SK-N-SH treated with all-trans-retinoic acid at 6 μM for 48 hours (cell line): ENCODE measurements around the gene UPB1.

Experiments used
- ATAC-seq: fragments of 200-7000 bp; cut with Tn5 transposase; 3 replicates; pipeline ENCODE4 v1.9.1; 2020; ENCODE audit warnings: mild to moderate bottlenecking, moderate library complexity
- BACH2 ChIP-seq: fragments of 250-450 bp; sonication (Bioruptor Pico); IDR thresholded peaks from 2 replicates; pipeline ENCODE4 v1.9.0; 2021; ENCODE audit warnings: mild to moderate bottlenecking, borderline replicate concordance
- CSDC2 ChIP-seq: fragments of 250-450 bp; sonication (Bioruptor Pico); IDR thresholded peaks from 2 replicates; pipeline ENCODE4 v1.5.0; 2020; ENCODE audit warnings: mild to moderate bottlenecking, moderate library complexity
- ESRRG ChIP-seq: fragments of 250-450 bp; sonication (Bioruptor Pico); IDR thresholded peaks from 2 replicates; pipeline ENCODE4 v1.6.1; 2021; ENCODE audit warnings: mild to moderate bottlenecking
- GLIS3 ChIP-seq: fragments of 250-450 bp; sonication (Bioruptor Pico); IDR thresholded peaks from 2 replicates; pipeline ENCODE4 v1.5.0; 2020; ENCODE audit warnings: mild to moderate bottlenecking, moderate library complexity
- ISL1 ChIP-seq: fragments of 250-450 bp; sonication (Bioruptor Pico); IDR thresholded peaks from 2 replicates; pipeline ENCODE4 v2.1.2; 2022; ENCODE audit warnings: mild to moderate bottlenecking, moderate library complexity
- PPARA ChIP-seq: fragments of 250-450 bp; sonication (Bioruptor Pico); IDR thresholded peaks from 2 replicates; pipeline ENCODE4 v1.5.0; 2020; ENCODE audit warnings: mild to moderate bottlenecking, borderline replicate concordance
- RARB ChIP-seq: fragments of 250-450 bp; sonication (Bioruptor Pico); IDR thresholded peaks from 2 replicates; pipeline ENCODE4 v1.8.0; 2021; ENCODE audit warnings: mild to moderate bottlenecking, moderate library complexity
- SNAI2 ChIP-seq: fragments of 250-450 bp; sonication (Bioruptor Pico); IDR thresholded peaks from 2 replicates; pipeline ENCODE4 v1.5.0; 2020; ENCODE audit warnings: mild to moderate bottlenecking, moderate library complexity
- TOX ChIP-seq: fragments of 250-450 bp; sonication (Bioruptor Pico); IDR thresholded peaks from 2 replicates; pipeline ENCODE4 v1.8.0; 2021; ENCODE audit warnings: mild to moderate bottlenecking, moderate library complexity, borderline replicate concordance
- ZFP3 ChIP-seq: fragments of 250-450 bp; sonication (Bioruptor Pico); IDR thresholded peaks from 2 replicates; pipeline ENCODE4 v1.5.0; 2020; ENCODE audit warnings: mild to moderate bottlenecking, moderate library complexity
- ZFP30 ChIP-seq: fragments of 450-650 bp; formaldehyde crosslinking; IDR thresholded peaks from 2 replicates; pipeline ENCODE4 v1.5.0; 2022; ENCODE audit warnings: mild to moderate bottlenecking, moderate library complexity
- ZNF565 ChIP-seq: fragments of 450-650 bp; formaldehyde crosslinking; conservative IDR thresholded peaks from 2 replicates; pipeline ENCODE4 v1.5.0; 2020; ENCODE audit warnings: low read depth, mild to moderate bottlenecking, moderate library complexity
- ZNF8 ChIP-seq: fragments of 450-650 bp; formaldehyde crosslinking; IDR thresholded peaks from 2 replicates; pipeline ENCODE4 v1.5.0; 2020; ENCODE audit warnings: mild to moderate bottlenecking, moderate library complexity
- TF ChIP-seq, protein P1 (sequence below): fragments of 250-450 bp; sonication (Bioruptor Pico); IDR thresholded peaks from 2 replicates; pipeline ENCODE4 v1.5.0; 2020; ENCODE audit warnings: mild to moderate bottlenecking, moderate library complexity
- TF ChIP-seq, protein P2 (sequence below): fragments of 250-450 bp; sonication (Bioruptor Pico); IDR thresholded peaks from 2 replicates; pipeline ENCODE4 v1.5.1; 2020; ENCODE audit warnings: low read depth, mild to moderate bottlenecking, moderate library complexity
- TF ChIP-seq, protein P3 (sequence below): fragments of 250-450 bp; sonication (Bioruptor Pico); IDR thresholded peaks from 2 replicates; pipeline ENCODE4 v1.8.0; 2020; ENCODE audit warnings: mild to moderate bottlenecking, moderate library complexity, borderline replicate concordance
- TF ChIP-seq, protein P4 (sequence below): fragments of 250-450 bp; sonication (Bioruptor Pico); IDR thresholded peaks from 2 replicates; pipeline ENCODE4 v1.8.0; 2021; ENCODE audit warnings: low read depth, mild to moderate bottlenecking, moderate library complexity, borderline replicate concordance

The UPB1 gene

DNA sequence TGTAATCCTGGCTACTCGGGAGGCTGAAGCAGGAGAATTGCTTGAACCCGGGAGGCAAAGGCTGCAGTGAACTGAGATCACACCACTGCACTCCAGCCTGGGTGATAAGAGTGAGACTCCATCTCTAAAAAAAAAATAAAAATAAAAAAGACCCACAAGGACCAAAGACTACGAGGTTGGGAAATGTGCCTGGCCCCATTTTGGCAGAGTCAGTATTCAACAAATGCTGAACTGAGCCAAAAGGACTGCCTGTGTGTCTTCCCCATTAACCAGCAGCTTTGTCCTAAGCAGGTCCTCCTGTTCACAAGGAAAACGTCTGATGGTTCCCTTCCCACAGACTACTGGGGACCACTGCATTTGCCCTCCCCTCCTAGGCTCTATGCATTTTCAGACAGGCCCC is 40.1 kb upstream of the UPB1 start (continued):
- TF ChIP-seq, protein P1, sequence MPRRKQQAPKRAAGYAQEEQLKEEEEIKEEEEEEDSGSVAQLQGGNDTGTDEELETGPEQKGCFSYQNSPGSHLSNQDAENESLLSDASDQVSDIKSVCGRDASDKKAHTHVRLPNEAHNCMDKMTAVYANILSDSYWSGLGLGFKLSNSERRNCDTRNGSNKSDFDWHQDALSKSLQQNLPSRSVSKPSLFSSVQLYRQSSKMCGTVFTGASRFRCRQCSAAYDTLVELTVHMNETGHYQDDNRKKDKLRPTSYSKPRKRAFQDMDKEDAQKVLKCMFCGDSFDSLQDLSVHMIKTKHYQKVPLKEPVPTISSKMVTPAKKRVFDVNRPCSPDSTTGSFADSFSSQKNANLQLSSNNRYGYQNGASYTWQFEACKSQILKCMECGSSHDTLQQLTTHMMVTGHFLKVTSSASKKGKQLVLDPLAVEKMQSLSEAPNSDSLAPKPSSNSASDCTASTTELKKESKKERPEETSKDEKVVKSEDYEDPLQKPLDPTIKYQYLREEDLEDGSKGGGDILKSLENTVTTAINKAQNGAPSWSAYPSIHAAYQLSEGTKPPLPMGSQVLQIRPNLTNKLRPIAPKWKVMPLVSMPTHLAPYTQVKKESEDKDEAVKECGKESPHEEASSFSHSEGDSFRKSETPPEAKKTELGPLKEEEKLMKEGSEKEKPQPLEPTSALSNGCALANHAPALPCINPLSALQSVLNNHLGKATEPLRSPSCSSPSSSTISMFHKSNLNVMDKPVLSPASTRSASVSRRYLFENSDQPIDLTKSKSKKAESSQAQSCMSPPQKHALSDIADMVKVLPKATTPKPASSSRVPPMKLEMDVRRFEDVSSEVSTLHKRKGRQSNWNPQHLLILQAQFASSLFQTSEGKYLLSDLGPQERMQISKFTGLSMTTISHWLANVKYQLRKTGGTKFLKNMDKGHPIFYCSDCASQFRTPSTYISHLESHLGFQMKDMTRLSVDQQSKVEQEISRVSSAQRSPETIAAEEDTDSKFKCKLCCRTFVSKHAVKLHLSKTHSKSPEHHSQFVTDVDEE (CRISPR knock-in tag) = no peak

DNA sequence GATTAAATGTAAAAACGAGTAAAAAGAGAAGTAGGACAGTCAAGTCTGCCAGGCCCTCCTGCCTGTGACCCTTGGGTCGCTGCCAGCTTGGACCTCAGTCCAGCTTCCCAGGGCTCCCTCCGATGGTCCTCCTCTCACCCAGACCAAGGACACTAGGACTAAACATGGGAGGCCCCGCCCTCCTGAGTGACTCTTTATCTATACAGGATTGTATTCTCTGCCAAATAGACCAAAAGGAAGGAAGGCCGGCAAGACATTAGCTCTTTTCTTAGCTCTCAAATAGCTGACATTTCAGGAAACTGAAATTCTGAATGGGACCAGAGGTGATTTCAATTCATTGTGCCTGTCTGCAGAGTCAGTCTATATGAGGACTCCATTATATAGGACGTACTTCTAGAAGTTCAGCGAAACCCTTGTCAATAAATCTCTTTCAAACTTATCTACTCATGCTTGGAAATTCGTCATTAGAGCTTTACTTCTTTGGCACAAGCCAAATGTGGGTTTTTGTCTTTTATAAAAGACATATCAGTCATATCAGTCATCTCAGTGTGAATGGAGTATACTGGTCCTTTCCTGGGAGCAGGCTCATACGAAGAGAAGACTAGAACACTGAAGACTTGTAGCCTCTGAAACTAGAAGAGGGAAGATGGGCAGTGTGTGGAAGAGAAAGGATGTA is 39.2 kb upstream of the UPB1 start:
- TF ChIP-seq TOX (CRISPR knock-in tag) = no peak
- no peak for TF ChIP-seq PPARA
- TF ChIP-seq GLIS3 (CRISPR knock-in tag) = no peak
- TF ChIP-seq ESRRG (CRISPR knock-in tag) = no peak
- TF ChIP-seq ZNF8 (CRISPR knock-in tag) = no peak
- no peak for TF ChIP-seq RARB
- no peak for TF ChIP-seq ZNF565 (CRISPR knock-in tag)
- no peak for TF ChIP-seq BACH2 (CRISPR knock-in tag)
- TF ChIP-seq, protein P1 (CRISPR knock-in tag) = no peak
- TF ChIP-seq ISL1 (CRISPR knock-in tag) = no peak
- TF ChIP-seq, protein P2, sequence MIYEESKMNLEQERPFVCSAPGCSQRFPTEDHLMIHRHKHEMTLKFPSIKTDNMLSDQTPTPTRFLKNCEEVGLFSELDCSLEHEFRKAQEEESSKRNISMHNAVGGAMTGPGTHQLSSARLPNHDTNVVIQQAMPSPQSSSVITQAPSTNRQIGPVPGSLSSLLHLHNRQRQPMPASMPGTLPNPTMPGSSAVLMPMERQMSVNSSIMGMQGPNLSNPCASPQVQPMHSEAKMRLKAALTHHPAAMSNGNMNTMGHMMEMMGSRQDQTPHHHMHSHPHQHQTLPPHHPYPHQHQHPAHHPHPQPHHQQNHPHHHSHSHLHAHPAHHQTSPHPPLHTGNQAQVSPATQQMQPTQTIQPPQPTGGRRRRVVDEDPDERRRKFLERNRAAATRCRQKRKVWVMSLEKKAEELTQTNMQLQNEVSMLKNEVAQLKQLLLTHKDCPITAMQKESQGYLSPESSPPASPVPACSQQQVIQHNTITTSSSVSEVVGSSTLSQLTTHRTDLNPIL = no peak
- TF ChIP-seq, protein P3, sequence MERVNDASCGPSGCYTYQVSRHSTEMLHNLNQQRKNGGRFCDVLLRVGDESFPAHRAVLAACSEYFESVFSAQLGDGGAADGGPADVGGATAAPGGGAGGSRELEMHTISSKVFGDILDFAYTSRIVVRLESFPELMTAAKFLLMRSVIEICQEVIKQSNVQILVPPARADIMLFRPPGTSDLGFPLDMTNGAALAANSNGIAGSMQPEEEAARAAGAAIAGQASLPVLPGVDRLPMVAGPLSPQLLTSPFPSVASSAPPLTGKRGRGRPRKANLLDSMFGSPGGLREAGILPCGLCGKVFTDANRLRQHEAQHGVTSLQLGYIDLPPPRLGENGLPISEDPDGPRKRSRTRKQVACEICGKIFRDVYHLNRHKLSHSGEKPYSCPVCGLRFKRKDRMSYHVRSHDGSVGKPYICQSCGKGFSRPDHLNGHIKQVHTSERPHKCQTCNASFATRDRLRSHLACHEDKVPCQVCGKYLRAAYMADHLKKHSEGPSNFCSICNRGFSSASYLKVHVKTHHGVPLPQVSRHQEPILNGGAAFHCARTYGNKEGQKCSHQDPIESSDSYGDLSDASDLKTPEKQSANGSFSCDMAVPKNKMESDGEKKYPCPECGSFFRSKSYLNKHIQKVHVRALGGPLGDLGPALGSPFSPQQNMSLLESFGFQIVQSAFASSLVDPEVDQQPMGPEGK = no peak
- TF ChIP-seq ZFP30 (CRISPR knock-in tag) = no peak
- no peak for TF ChIP-seq SNAI2 (CRISPR knock-in tag)
- no peak for TF ChIP-seq CSDC2 (CRISPR knock-in tag)
- TF ChIP-seq, protein P4, sequence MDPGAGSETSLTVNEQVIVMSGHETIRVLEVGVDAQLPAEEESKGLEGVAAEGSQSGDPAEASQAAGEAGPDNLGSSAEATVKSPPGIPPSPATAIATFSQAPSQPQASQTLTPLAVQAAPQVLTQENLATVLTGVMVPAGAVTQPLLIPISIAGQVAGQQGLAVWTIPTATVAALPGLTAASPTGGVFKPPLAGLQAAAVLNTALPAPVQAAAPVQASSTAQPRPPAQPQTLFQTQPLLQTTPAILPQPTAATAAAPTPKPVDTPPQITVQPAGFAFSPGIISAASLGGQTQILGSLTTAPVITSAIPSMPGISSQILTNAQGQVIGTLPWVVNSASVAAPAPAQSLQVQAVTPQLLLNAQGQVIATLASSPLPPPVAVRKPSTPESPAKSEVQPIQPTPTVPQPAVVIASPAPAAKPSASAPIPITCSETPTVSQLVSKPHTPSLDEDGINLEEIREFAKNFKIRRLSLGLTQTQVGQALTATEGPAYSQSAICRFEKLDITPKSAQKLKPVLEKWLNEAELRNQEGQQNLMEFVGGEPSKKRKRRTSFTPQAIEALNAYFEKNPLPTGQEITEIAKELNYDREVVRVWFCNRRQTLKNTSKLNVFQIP (CRISPR knock-in tag) = no peak
- no peak for ATAC-seq

DNA sequence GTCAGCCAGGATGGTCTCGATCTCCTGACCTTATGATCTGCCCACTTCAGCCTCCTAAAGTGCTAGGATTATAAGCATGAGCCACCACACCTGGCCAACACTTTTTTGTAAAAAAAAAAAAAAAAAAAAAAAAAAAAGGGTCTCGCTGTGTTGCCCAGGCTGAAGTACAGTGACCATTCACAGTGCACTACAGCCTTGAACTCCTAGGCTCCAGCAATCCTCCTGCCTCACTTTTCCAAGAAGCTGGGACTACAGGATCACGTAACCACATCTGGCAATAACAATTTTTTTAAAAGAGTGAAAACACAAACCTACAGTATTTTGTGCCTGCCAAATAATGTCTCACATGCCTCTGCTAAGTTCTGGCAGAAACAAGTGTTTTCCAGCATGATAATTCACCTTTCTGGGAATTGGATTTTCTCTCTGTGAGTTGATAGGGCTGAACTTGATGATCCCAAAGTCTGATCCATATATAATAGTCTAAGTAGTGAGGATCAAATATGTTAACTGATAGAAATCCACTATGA is 37.2 kb upstream of the UPB1 start:
- ATAC-seq = no peak
- no peak for TF ChIP-seq ZFP30 (CRISPR knock-in tag)

DNA sequence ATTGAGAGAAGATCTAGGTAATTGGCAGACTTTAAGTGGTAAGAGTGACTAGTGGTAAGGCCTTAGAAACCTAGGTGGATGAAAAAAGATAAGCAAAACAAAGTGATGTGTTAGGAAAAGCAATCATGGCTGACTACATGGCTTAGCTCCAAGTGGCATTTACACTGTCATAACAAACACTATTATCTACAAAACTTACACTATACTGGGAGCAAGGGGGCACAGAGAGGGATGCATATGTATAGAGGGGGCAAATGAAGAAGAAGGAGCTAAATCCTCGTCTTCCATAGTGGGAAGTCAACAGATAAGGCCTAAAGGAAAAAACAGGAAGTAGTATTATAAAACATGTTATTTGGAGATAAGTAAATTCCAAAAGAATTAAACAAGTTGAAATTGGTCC is 35.2 kb upstream of the UPB1 start:
- TF ChIP-seq ZFP30 (CRISPR knock-in tag) (no peak), ZFP3 (CRISPR knock-in tag) (no peak), GLIS3 (CRISPR knock-in tag) (no peak), RARB (no peak), PPARA (no peak)
- TF ChIP-seq, all 23 proteins: peak for 0
- ATAC-seq = no peak
